Activated CD8-positive, alpha-beta T cell treated with anti-CD3 and anti-CD28 coated beads, Interleukin-2, amount 10 ng/mL, durations not matched to agents 7 days and 5 days (primary cell): ENCODE measurements around the gene RECQL5. TPM values are rescaled to one million over a fixed set of nuclear protein-coding genes. Genes with fewer than 3 reads are reported as not detected.
A peak's percentile ranks its signal among the peaks of the same experiment; 100 is the strongest.

Experiments
- ATAC-seq: fragments of 150-1000 bp; cut with Tn5 transposase; one replicate; pipeline ENCODE4 v1.10.0; 2021; ENCODE audit warnings: moderate library complexity
- CTCF ChIA-PET: fragments of 350-600 bp; sonication (Branson Sonifier 250); formaldehyde crosslinking; loops from one replicate; lab custom pipeline; 2021; ENCODE audit warnings: antibody characterized with exemption; lab: Charles Lee
- POLR2A ChIA-PET: fragments of 350-600 bp; sonication (Branson Sonifier 250); formaldehyde crosslinking; loops from one replicate; lab custom pipeline; 2021; ENCODE audit warnings: antibody characterized with exemption; lab: Charles Lee
- DNase-seq: peaks from one replicate; pipeline ENCODE4 v3.0.0-alpha.2; 2020
- H3K27ac Mint-ChIP-seq: one replicate; pipeline ENCODE4 v1.8.0; 2021; ENCODE audit warnings: mild to moderate bottlenecking, mixed read lengths
- H3K27me3 Mint-ChIP-seq: one replicate; pipeline ENCODE4 v1.8.0; 2021; ENCODE audit warnings: low read depth, mixed read lengths
- H3K36me3 Mint-ChIP-seq: one replicate; pipeline ENCODE4 v1.8.0; 2021; ENCODE audit warnings: low read depth, mixed read lengths
- H3K4me1 Mint-ChIP-seq: one replicate; pipeline ENCODE4 v1.8.0; 2021; ENCODE audit warnings: low read depth, mixed read lengths
- H3K4me3 Mint-ChIP-seq: one replicate; pipeline ENCODE4 v1.8.0; 2021; ENCODE audit warnings: mild to moderate bottlenecking, mixed read lengths
- H3K9me3 Mint-ChIP-seq: one replicate; pipeline ENCODE4 v1.8.0; 2022; ENCODE audit warnings: mixed read lengths; ENCODE audit not compliant: insufficient read depth
- total RNA-seq, 2 experiments: library from RNA; stranded (reverse); gene quantifications; one replicate each; pipeline ENCODE4 v1.2.3, GENCODE V29; 2021

Gene RECQL5
- total RNA-seq, 2 experiments from 2014 or later = 37.6 to 43.9 TPM

- DNase-seq = no peak
- Mint-ChIP-seq H3K27me3 (no peaks in the 10 kb centered on the region), H3K9me3 (no peaks in the 10 kb centered on the region), H3K27ac (no peak overlapping the region), H3K36me3 (no peaks in the 10 kb centered on the region), H3K4me1 (no peaks in the 10 kb centered on the region), H3K4me3 (no peak overlapping the region)
- ChIA-PET POLR2A (interaction anchor here (0.6 to 1.8 kb wide), 2 partner anchors 33 to 79 kb away, joined by 3 to 10 read pairs; partner anchors contain the start of genes RECQL5 and SAP30BP), CTCF (interaction anchor here (0.7 to 12.1 kb wide), 27 partner anchors 10 to 331 kb away, joined by 3 to 343 read pairs (median 6); partner anchors contain the start of genes RECQL5, SAP30BP and TSEN54)
- ATAC-seq = no peak
Measured at GRCh38 chr17:75634376-75634740, 32.6 kb downstream of the RECQL5 start.

DNA sequence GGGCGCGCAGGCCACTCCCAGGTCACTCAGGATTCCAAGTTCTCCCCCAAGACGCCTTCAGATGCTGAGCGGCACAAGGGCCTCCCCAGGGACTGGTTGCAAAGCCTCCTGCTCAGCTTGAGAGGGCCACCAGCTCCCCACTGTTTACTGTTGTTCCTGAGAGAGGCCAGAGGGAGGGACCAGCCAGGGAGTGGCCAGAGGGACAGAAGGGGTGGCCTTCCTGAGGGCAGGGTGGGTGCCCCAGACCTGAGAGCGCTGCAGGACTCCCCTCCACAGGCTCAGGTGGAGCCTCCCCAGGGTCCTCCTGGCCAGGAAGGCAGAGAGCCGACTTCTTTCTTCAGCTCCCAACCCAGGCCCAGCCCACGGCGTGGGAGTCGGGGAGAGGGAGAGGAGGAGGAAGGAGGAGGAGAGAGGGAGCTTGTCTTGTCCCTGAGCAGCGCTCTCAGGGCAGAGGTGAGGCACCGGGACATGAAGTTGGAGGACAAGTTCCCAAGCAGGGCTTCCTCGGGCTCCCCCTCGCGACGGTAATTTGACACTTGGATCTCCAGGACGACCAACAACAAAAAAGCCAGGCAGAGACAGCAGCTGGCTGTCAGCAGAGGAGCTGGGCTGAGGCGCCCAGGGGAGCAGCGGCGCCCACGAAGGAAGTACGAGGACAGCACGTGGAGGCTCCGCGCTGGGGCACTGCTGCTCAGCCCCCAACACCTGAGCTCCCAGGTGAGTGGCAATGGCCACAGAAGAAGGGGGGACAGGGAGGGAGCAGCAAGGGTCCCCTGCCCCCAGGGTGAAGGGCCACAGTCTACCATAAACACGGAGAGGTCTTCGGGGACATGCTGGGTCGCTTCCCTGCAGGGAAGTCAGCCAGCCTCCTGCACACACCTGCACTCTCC lies 33.2 kb downstream of the RECQL5 start:
- Mint-ChIP-seq H3K36me3 (no peaks in the 10 kb centered on the region), H3K27me3 (no peaks in the 10 kb centered on the region), H3K9me3 (no peaks in the 10 kb centered on the region), H3K4me3 (no peak overlapping the region), H3K4me1 (no peaks in the 10 kb centered on the region), H3K27ac (no peak overlapping the region)
- ChIA-PET CTCF (interaction anchor here (0.7 to 12.1 kb wide), 58 partner anchors 9 to 1522 kb away, joined by 3 to 343 read pairs (median 5); partner anchors contain the start of genes RECQL5, SAP30BP and TSEN54), POLR2A (interaction anchor here (0.6 to 2.1 kb wide), 8 partner anchors 8 to 272 kb away, joined by 3 to 10 read pairs (median 3); partner anchors contain the start of genes RECQL5 and SAP30BP)
- ATAC-seq (peak; percentile 62), DNase-seq (peak; percentile 76)

- DNase-seq = peak; percentile 88
- POLR2A ChIA-PET = interaction anchor here (0.6 to 2.1 kb wide), 7 partner anchors 9 to 273 kb away, joined by 3 to 10 read pairs (median 3); partner anchors contain the start of genes RECQL5 and SAP30BP
- CTCF ChIA-PET = interaction anchor here (0.7 to 12.1 kb wide), 58 partner anchors 9 to 1523 kb away, joined by 3 to 343 read pairs (median 5); partner anchors contain the start of genes RECQL5, SAP30BP and TSEN54
- peak; percentile 89 for ATAC-seq
- no peaks in the 10 kb centered on the region for H3K4me1 Mint-ChIP-seq
- H3K27me3 Mint-ChIP-seq = no peaks in the 10 kb centered on the region
- H3K4me3 Mint-ChIP-seq = no peak within 1 kb of the TSS
- no peaks in the 10 kb centered on the region for H3K9me3 Mint-ChIP-seq
- no peak within 1 kb of the TSS for H3K27ac Mint-ChIP-seq
- no peaks in the 10 kb centered on the region for H3K36me3 Mint-ChIP-seq
Measured at GRCh38 chr17:75632863-75633485, 34.0 kb downstream of the RECQL5 start, which contains the start of gene SMIM5. Gene SMIM5, plus strand, starts transcription at chr17:75633434. Its CDS starts 6,768 bp downstream, at chr17:75640202.

- Mint-ChIP-seq H3K4me1 (no peaks in the 10 kb centered on the region), H3K27ac (no peak overlapping the region), H3K27me3 (no peaks in the 10 kb centered on the region), H3K9me3 (no peaks in the 10 kb centered on the region), H3K4me3 (no peak overlapping the region), H3K36me3 (no peaks in the 10 kb centered on the region)
- CTCF ChIA-PET = interaction anchor here (0.7 to 12.1 kb wide), 48 partner anchors 8 to 564 kb away, joined by 3 to 343 read pairs (median 5); partner anchors contain the start of genes RECQL5, SAP30BP and TSEN54
- DNase-seq (no peak), ATAC-seq (no peak)
- POLR2A ChIA-PET = interaction anchor here (0.6 to 2.1 kb wide), 5 partner anchors 10 to 121 kb away, joined by 3 to 5 read pairs (median 3); no protein-coding TSS in a partner anchor
Measured at GRCh38 chr17:75632428-75632827, 34.5 kb downstream of the RECQL5 start.

GRCh38 chr17:75631353-75631752 lies 35.6 kb downstream of the RECQL5 start:
- ChIA-PET POLR2A (interaction anchor here (1.2 to 2.1 kb wide), 2 partner anchors 119 to 145 kb away, joined by 3 to 5 read pairs; no protein-coding TSS in a partner anchor), CTCF (interaction anchor here (3.0 to 12.1 kb wide), 3 partner anchors 23 to 118 kb away, joined by 14 to 343 read pairs (median 134); no protein-coding TSS in a partner anchor)
- DNase-seq (no peak), ATAC-seq (no peak)
- Mint-ChIP-seq H3K9me3 (no peaks in the 10 kb centered on the region), H3K27me3 (no peaks in the 10 kb centered on the region), H3K27ac (no peak overlapping the region), H3K36me3 (no peaks in the 10 kb centered on the region), H3K4me3 (no peak overlapping the region), H3K4me1 (no peaks in the 10 kb centered on the region)

DNA sequence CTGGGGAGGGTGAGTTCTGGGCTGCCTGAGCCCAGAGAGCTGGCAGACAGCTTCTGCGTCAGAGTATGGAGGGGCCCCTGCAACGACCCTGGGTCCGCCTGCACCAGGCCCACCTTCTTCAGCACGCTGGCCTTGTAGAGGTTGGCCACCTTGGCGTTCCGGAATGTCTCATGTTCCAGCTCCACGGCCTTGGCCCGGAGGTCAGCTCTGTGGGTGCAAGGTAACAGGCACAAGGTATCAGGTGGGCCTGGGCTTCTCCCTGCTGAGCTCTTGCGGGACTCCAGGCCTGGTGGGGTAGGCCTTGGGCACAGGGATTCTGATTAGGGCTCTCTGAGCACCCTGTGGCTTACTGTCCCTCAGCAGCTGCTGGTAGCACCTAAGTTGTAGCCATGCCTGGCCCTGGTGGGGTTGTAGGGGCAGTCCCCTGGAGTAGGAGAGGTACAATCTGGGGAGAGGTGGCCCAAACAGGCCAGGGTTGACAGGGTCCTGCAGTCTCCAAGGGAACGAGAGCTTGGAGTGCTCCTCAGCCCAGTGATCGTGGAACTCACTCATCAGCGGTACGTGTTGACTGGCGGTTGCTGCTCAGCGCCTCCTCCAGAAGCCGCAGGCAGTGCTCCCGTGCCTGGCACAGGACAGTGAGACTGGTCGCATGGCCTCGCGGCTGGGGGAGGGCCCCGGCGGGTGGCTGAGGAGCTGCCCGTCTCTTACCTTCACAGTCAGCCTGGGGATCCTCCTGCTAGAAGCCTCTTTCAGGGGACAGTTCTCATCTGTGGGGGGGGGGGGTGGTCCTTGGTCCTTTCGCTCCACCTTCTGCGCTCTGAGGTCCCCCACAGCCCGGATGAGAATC lies 36.7 kb downstream of the RECQL5 start:
- H3K36me3 Mint-ChIP-seq = no peaks in the 10 kb centered on the region
- H3K9me3 Mint-ChIP-seq = no peaks in the 10 kb centered on the region
- DNase-seq = no peak
- POLR2A ChIA-PET = interaction anchor here (1.2 to 1.4 kb wide), 2 partner anchors 36 to 146 kb away, joined by 3 to 6 read pairs; partner anchors contain the start of genes RECQL5 and SAP30BP
- CTCF ChIA-PET = interaction anchor here (1.0 to 12.1 kb wide), 5 partner anchors 8 to 119 kb away, joined by 3 to 343 read pairs (median 5); no protein-coding TSS in a partner anchor
- H3K27ac Mint-ChIP-seq = no peak overlapping the region
- H3K4me3 Mint-ChIP-seq = no peak overlapping the region
- no peaks in the 10 kb centered on the region for H3K4me1 Mint-ChIP-seq
- H3K27me3 Mint-ChIP-seq = no peaks in the 10 kb centered on the region
- ATAC-seq = no peak

GRCh38 chr17:75629157-75629556 lies 37.8 kb downstream of the RECQL5 start:
- CTCF ChIA-PET = interaction anchor here (1.0 to 12.1 kb wide), 4 partner anchors 9 to 120 kb away, joined by 3 to 343 read pairs (median 4); no protein-coding TSS in a partner anchor
- Mint-ChIP-seq H3K27ac (no peak overlapping the region), H3K4me3 (no peak overlapping the region), H3K36me3 (no peaks in the 10 kb centered on the region), H3K4me1 (no peaks in the 10 kb centered on the region), H3K27me3 (no peaks in the 10 kb centered on the region), H3K9me3 (no peaks in the 10 kb centered on the region)
- POLR2A ChIA-PET = interaction anchor here (1.4 kb wide), 1 partner anchor 38 kb away, joined by 6 read pairs; the partner anchor contains the start of genes RECQL5 and SAP30BP
- no peak for ATAC-seq
- DNase-seq = no peak

GRCh38 chr17:75628425-75628824 lies 38.5 kb downstream of the RECQL5 start:
- Mint-ChIP-seq H3K4me3 (no peak overlapping the region), H3K4me1 (no peaks in the 10 kb centered on the region), H3K9me3 (no peaks in the 10 kb centered on the region), H3K36me3 (no peaks in the 10 kb centered on the region), H3K27me3 (no peaks in the 10 kb centered on the region), H3K27ac (no peak overlapping the region)
- DNase-seq = no peak
- ATAC-seq = no peak
- CTCF ChIA-PET = interaction anchor here (0.8 to 12.1 kb wide), 2 partner anchors 27 to 121 kb away, joined by 3 to 343 read pairs; no protein-coding TSS in a partner anchor
- POLR2A ChIA-PET = no interaction called here

GRCh38 chr17:75627094-75627493 lies 39.9 kb downstream of the RECQL5 start:
- no peak overlapping the region for H3K27ac Mint-ChIP-seq
- ATAC-seq (no peak), DNase-seq (no peak)
- no peaks in the 10 kb centered on the region for H3K27me3 Mint-ChIP-seq
- H3K36me3 Mint-ChIP-seq = no peaks in the 10 kb centered on the region
- H3K4me1 Mint-ChIP-seq = no peaks in the 10 kb centered on the region
- no peaks in the 10 kb centered on the region for H3K9me3 Mint-ChIP-seq
- CTCF ChIA-PET = interaction anchor here (0.6 to 1.3 kb wide), 3 partner anchors 121 to 473 kb away, joined by 4 to 5 read pairs (median 4); no protein-coding TSS in a partner anchor
- H3K4me3 Mint-ChIP-seq = no peak overlapping the region
- POLR2A ChIA-PET = interaction anchor here (0.8 kb wide), 1 partner anchor 40 kb away, joined by 3 read pairs; the partner anchor contains the start of genes RECQL5 and SAP30BP

DNA sequence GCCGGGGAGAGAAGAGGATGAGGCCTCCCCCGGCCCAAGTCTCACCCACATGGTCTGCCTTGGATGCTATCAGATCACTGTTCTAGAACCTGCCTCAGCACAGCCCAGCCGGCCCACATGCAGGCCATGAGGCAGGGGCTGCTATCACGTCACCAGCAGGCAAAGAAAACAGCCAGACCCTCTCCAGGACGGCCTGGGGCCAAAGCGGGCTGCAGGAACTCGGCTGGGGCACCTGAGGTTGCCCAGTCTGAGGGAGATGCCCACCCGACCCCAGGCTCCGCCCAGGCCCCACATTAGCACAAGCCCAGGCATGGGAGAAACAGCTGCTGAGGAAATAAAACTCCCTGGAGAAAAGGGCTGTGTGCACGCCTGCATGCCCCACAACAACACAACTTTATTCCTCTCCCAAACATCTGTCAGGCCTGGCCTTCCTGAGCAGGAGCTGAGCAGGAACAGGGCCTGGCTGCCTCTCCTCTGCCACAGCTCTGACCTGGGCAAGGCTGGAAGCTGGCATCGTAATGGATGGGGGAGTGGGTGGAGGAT lies 40.4 kb downstream of the RECQL5 start:
- H3K4me3 Mint-ChIP-seq = no peak overlapping the region
- H3K4me1 Mint-ChIP-seq = no peaks in the 10 kb centered on the region
- ATAC-seq (no peak), DNase-seq (no peak)
- no peaks in the 10 kb centered on the region for H3K27me3 Mint-ChIP-seq
- no peak overlapping the region for H3K27ac Mint-ChIP-seq
- CTCF ChIA-PET = interaction anchor here (0.6 to 1.3 kb wide), 4 partner anchors 121 to 474 kb away, joined by 4 to 5 read pairs (median 4); no protein-coding TSS in a partner anchor
- POLR2A ChIA-PET = interaction anchor here (0.5 to 0.8 kb wide), 2 partner anchors 40 to 542 kb away, joined by 3 to 4 read pairs; partner anchors contain the start of genes RECQL5 and SAP30BP
- H3K9me3 Mint-ChIP-seq = no peaks in the 10 kb centered on the region
- no peaks in the 10 kb centered on the region for H3K36me3 Mint-ChIP-seq
